GM12878 (cell line): Measurements from ENCODE around the gene SNRNP25. TPM values are rescaled to one million over a fixed set of nuclear protein-coding genes. Genes with fewer than 3 reads are reported as not detected.

Experiments used
- ATAC-seq: fragments of 200-7000 bp; cut with Tn5 transposase; 3 replicates; pipeline ENCODE4 v1.9.1; 2020; ENCODE audit warnings: mild to moderate bottlenecking, moderate library complexity
- BruUV-seq: library from RNA; stranded (reverse); fragments of 400-500 nt; replicated peaks from 2 replicates; lab custom pipeline; 2021; lab: Mats Ljungman, UMichigan
- CTCF ChIA-PET: fragments of 300-600 bp; sonication (Branson Sonifier 250); formaldehyde crosslinking; extraction: SDS; loops from one replicate; lab custom pipeline; 2021; ENCODE audit warnings: inconsistent platforms; lab: Yijun Ruan, JAX
- POLR2A ChIA-PET: fragments of 350-600 bp; formaldehyde crosslinking; extraction: SDS; loops from one replicate; lab custom pipeline; 2021; ENCODE audit warnings: inconsistent platforms; lab: Charles Lee
- RAD21 ChIA-PET: fragments of 300-600 bp; sonication (Branson Sonifier 250); formaldehyde crosslinking; loops from one replicate; lab custom pipeline; 2023; ENCODE audit warnings: antibody characterized with exemption; ENCODE audit not compliant: unreplicated experiment; lab: Charles Lee
- SMC1A ChIA-PET: fragments of 300-600 bp; sonication (Branson Sonifier 250); formaldehyde crosslinking; loops from one replicate; lab custom pipeline; 2023; ENCODE audit not compliant: unreplicated experiment, uncharacterized antibody; lab: Charles Lee
- DNase-seq: peaks from one replicate; pipeline ENCODE4 v3.0.0-alpha.2; 2011; ENCODE audit warnings: low read depth, low spot score
- FAIRE-seq: peaks from 3 replicates; lab custom pipeline; 2011; peaks lifted over from hg19 to GRCh38; lab: Jason Lieb, UNC
- H2AFZ ChIP-seq: 2 replicates; pipeline ENCODE4 v1.6.0; 2011; ENCODE audit warnings: low read depth, low read length, control low read depth; ENCODE audit not compliant: control insufficient read depth
- H3K27ac ChIP-seq: 2 replicates; pipeline ENCODE4 v1.5.1; 2011; ENCODE audit warnings: control low read depth; ENCODE audit not compliant: control insufficient read depth, insufficient read depth
- H3K27me3 ChIP-seq, 2 experiments: replicated peaks in 1 of 2; 2 replicates each; pipeline versions ENCODE4 v1.6.0 to v1.6.1; 2011; ENCODE audit warnings: low read length in 1 of 2; ENCODE audit not compliant: control insufficient read depth in 2 of 2, insufficient read depth in 2 of 2
- H3K36me3 ChIP-seq, 2 experiments: 2 replicates each; pipeline ENCODE4 v1.5.1; 2011; ENCODE audit warnings: low read length in 1 of 2; ENCODE audit not compliant: control insufficient read depth in 2 of 2, insufficient read depth in 2 of 2
- H3K4me1 ChIP-seq: 2 replicates; pipeline ENCODE4 v1.6.1; 2011; ENCODE audit warnings: mild to moderate bottlenecking, low read length, moderate library complexity, mixed read lengths; ENCODE audit not compliant: control insufficient read depth, insufficient read depth
- H3K4me2 ChIP-seq: 2 replicates; pipeline ENCODE4 v1.6.0; 2011; ENCODE audit warnings: control low read depth; ENCODE audit not compliant: control insufficient read depth, insufficient read depth
- H3K4me3 ChIP-seq: fragments of 200-600 bp; sonication (generic); 2 replicates; pipeline ENCODE4 v1.5.1; 2016
- H3K79me2 ChIP-seq: 2 replicates; pipeline ENCODE4 v1.6.0; 2011; ENCODE audit warnings: low read length; ENCODE audit not compliant: control insufficient read depth, insufficient read depth
- H3K9ac ChIP-seq: 2 replicates; pipeline ENCODE4 v1.8.0; 2011; ENCODE audit warnings: low read length, control low read depth, mixed read lengths; ENCODE audit not compliant: control insufficient read depth, insufficient read depth
- H3K9me3 ChIP-seq: replicated peaks from 3 replicates; pipeline ENCODE4 v1.5.1; 2011; ENCODE audit warnings: mild to moderate bottlenecking, low read length; ENCODE audit not compliant: control insufficient read depth, insufficient read depth
- H4K20me1 ChIP-seq: 2 replicates; pipeline ENCODE4 v1.6.0; 2011; ENCODE audit not compliant: control insufficient read depth, insufficient read depth
- CTCF ChIP-seq, 3 experiments: IDR thresholded peaks in 2 of 3; conservative IDR thresholded peaks in 1 of 3; 2 replicates each; pipeline ENCODE4 v1.5.1; 2011; ENCODE audit warnings: low read depth in 3 of 3, low read length in 3 of 3, mild to moderate bottlenecking in 3 of 3, control low read depth in 2 of 3, moderate library complexity in 2 of 3, inconsistent platforms in 1 of 3, mixed read lengths in 1 of 3; ENCODE audit not compliant: control insufficient read depth in 2 of 3, insufficient read depth in 1 of 3; ENCODE audit errors: extremely low read depth in 1 of 3
- E2F8 ChIP-seq: fragments of 450-650 bp; IDR thresholded peaks from 2 replicates; pipeline ENCODE4 v1.6.1; 2018; ENCODE audit warnings: mild to moderate bottlenecking, low read depth, moderate library complexity; ENCODE audit not compliant: partially characterized antibody
- RAD21 ChIP-seq: IDR thresholded peaks from 2 replicates; pipeline ENCODE4 v1.6.1; 2011; ENCODE audit warnings: mild to moderate bottlenecking, low read depth, low read length, moderate library complexity; ENCODE audit not compliant: insufficient read depth
- SMARCA5 ChIP-seq: fragments of 450-650 bp; IDR thresholded peaks from 2 replicates; pipeline ENCODE4 v1.6.1; 2017; ENCODE audit warnings: mild to moderate bottlenecking
- SMC3 ChIP-seq: IDR thresholded peaks from 2 replicates; pipeline ENCODE4 v1.6.1; 2011; ENCODE audit warnings: low read length, improper control_type of control experiment, borderline replicate concordance
- WGBS: methylation state at CpG from one replicate; pipeline ENCODE4 v1.1.6; 2016; ENCODE audit warnings: low lambda C conversion rate; ENCODE audit not compliant: insufficient replicate concordance, insufficient coverage; ENCODE audit errors: missing lambda C conversion rate; 5-methylcytosine and 5-hydroxymethylcytosine counted together
- in situ Hi-C: fragments of 300-500 bp; cut with MboI; formaldehyde crosslinking; loops from 9 replicates; pipeline ENCODE4 v1.14.3; 2018; ENCODE audit warnings: mixed read lengths
- intact Hi-C: fragments of 100-400 bp; cut with micrococcal nuclease; formaldehyde crosslinking; loops from one replicate; pipeline ENCODE4 v1.14.2; 2022; ENCODE audit not compliant: unreplicated experiment
- microRNA-seq: library from miRNA; unstranded; fragments of <30 nt; microRNA quantifications from one replicate; pipeline ENCODE4, GENCODE V29; 2018
- polyA plus RNA-seq, 11 experiments: library from polyadenylated mRNA; depleted of rRNA in 4 of 11; unstranded in 6 of 11; stranded (reverse) in 5 of 11; fragments of >200 nt; fragmentation: Nextera tagmentation in 4 of 11; fragmentation: Illumina TruSeq in 1 of 11; extraction: Ambion mirVana in 4 of 11; extraction: Trizol in 1 of 11; gene quantifications; 1 replicate in 1 of 11; 2 replicates in 10 of 11; pipeline versions ENCODE4 v1.2.1 to v1.2.3, GENCODE V29; 2011 to 2016; ENCODE audit warnings: inconsistent platforms in 2 of 11, missing spikeins in 2 of 11, low read depth in 1 of 11
- small RNA-seq: library from RNA; depleted of rRNA; stranded (forward); fragments of <200 nt; gene quantifications from one replicate; pipeline ENCODE3, GENCODE V24; 2014
- total RNA-seq, 4 experiments: library from RNA; depleted of rRNA in 3 of 4; stranded (reverse); fragments of >200 nt in 3 of 4; fragmentation: Illumina TruSeq in 1 of 4; extraction: Trizol in 1 of 4; gene quantifications; 2 replicates each; pipeline versions ENCODE4 v1.2.1 to v1.2.3, GENCODE V29; 2013 to 2021

Gene SNRNP25
- total and polyA plus RNA-seq, 10 of the 15 experiments (the other 5 are each of a cell fraction or from before 2014, with no cell fraction given) = 40.9 to 138 (median 67.2) TPM

- Histone ChIP-seq H3K9me3 (no peaks in the 10 kb centered on the region), H3K27ac (no peak overlapping the region), H3K36me3 (peaks cover 5 to 9% of the 10 kb centered on the region in 2 experiments; a peak in 3 of 4 replicates), H3K4me2 (no peak overlapping the region), H4K20me1 (no peaks in the 10 kb centered on the region; the same call in 1 of the 2 replicates), H3K9ac (no peak overlapping the region), H3K79me2 (no peaks in the 10 kb centered on the region), H3K4me1 (no peaks in the 10 kb centered on the region), H3K4me3 (no peak overlapping the region), H3K27me3 (no peaks in the 10 kb centered on the region), H2AFZ (no peak overlapping the region)
- 39% methylated on average over 6 of the region's 6 CpGs for WGBS
- ChIA-PET POLR2A (interaction anchor here (0.6 to 1.0 kb wide), 2 partner anchors 41 to 131 kb away, joined by 3 read pairs; no protein-coding TSS in a partner anchor), RAD21 (interaction anchor here (0.7 to 2.3 kb wide), 10 partner anchors 9 to 264 kb away, joined by 3 to 19 read pairs (median 6); partner anchors contain the start of gene MRPL28), CTCF (interaction anchor here (0.5 to 5.2 kb wide), 44 partner anchors 11 to 391 kb away, joined by 3 to 52 read pairs (median 4); partner anchors contain the start of genes AXIN1, DECR2, HBQ1 and MRPL28), SMC1A (interaction anchor here (0.7 to 2.5 kb wide), 7 partner anchors 10 to 255 kb away, joined by 3 to 14 read pairs (median 5); no protein-coding TSS in a partner anchor)
- 0 out of 2 replicates have a peak, but pooled peaks have one; percentile 25 for TF ChIP-seq SMARCA5
- TF ChIP-seq SMC3 = peak; percentile 77
- TF ChIP-seq RAD21 = peak; percentile 81
- peak; percentile 69 to 84 (median 83) for TF ChIP-seq CTCF (IDR thresholded peaks at IDR 0.05 in 2 of 3, conservative IDR thresholded peaks at IDR 0.05 in 1 of 3; ENCODE audit: control insufficient read depth in 2 of 3, extremely low read depth in 1 of 3, insufficient read depth in 1 of 3, low read depth in 3 of 3, low read length in 3 of 3)
- no peak for TF ChIP-seq E2F8
- no TSS peak for BruUV-seq
- peak; percentile 99 for FAIRE-seq
- intact Hi-C loops (loop anchor here (2.0 kb wide), 2 partner anchors 74 to 256 kb away; partner anchors contain the start of gene HBQ1), in situ Hi-C loops (loop anchor here (5.0 kb wide), 2 partner anchors 76 to 261 kb away; partner anchors contain the start of gene HBQ1)
- no peak for DNase-seq
- ATAC-seq = peak; percentile 94
Measured at GRCh38 chr16:106623-107324, 53.1 kb downstream of the SNRNP25 start.

Small RNA genes lying within 50 kb of the gene (microRNA-seq; reads per million reads assigned to microRNA genes)
- gene MIR6859-4 = not detected

Small RNA genes lying within 50 kb of the gene (small RNA-seq; reads per million reads assigned to genes)
- gene MIR6859-4 (not detected), gene Z69720.2 (not detected)

Other genes with a start within 250 kb of the SNRNP25 start
Only the 7 nearest of the 14 such genes appear.
- 25.0 and 25.6 TPM in 2 replicates for gene POLR3K, start 220 bp upstream of the SNRNP25 start, total RNA-seq (2014; rRNA removed)
- gene POLR3K, start 220 bp upstream of the SNRNP25 start, total RNA-seq (2014; rRNA removed; fragmentation: Illumina TruSeq; extraction: Trizol) = 23.8 and 25.3 TPM in 2 replicates
- 56.0 and 58.3 TPM in 2 replicates for gene POLR3K, start 220 bp upstream of the SNRNP25 start, total RNA-seq (2021)
- 54.9 and 65.8 TPM in 2 replicates for gene POLR3K, start 220 bp upstream of the SNRNP25 start, polyA plus RNA-seq (2011; rRNA removed)
- 23.1 and 39.1 TPM in 2 replicates for gene POLR3K, start 220 bp upstream of the SNRNP25 start, polyA plus RNA-seq (2014; fragmentation: Illumina TruSeq; extraction: Trizol)
- gene POLR3K, start 220 bp upstream of the SNRNP25 start, polyA plus RNA-seq (2014; fragmentation: Nextera tagmentation; extraction: Ambion mirVana) = 100 to 1,000 TPM; 195 to 222 TPM
- 60.0 and 62.2 TPM in 2 replicates for gene POLR3K, start 220 bp upstream of the SNRNP25 start, polyA plus RNA-seq (2014; rRNA removed)
- 100 to 1,000 TPM; 106 to 115 TPM for gene POLR3K, start 220 bp upstream of the SNRNP25 start, polyA plus RNA-seq (2016; fragmentation: Nextera tagmentation; extraction: Ambion mirVana)
- gene RHBDF1, start 18.8 kb downstream of the SNRNP25 start, total RNA-seq (2014; rRNA removed) = 0.54 and 0.85 TPM in 2 replicates
- 0.14 and 0.36 TPM in 2 replicates for gene RHBDF1, start 18.8 kb downstream of the SNRNP25 start, total RNA-seq (2014; rRNA removed; fragmentation: Illumina TruSeq; extraction: Trizol)
- gene RHBDF1, start 18.8 kb downstream of the SNRNP25 start, total RNA-seq (2021) = 0.72 and 0.93 TPM in 2 replicates
- 0.04 TPM in 1 of 2 replicates, not detected in the other for gene RHBDF1, start 18.8 kb downstream of the SNRNP25 start, polyA plus RNA-seq (2011; rRNA removed)
- gene RHBDF1, start 18.8 kb downstream of the SNRNP25 start, polyA plus RNA-seq (2014; fragmentation: Illumina TruSeq; extraction: Trizol) = 0.40 TPM in 1 of 2 replicates, not detected in the other
- under 1 TPM in 1 of 2 experiments, not detected in 1; 0.09 TPM for gene RHBDF1, start 18.8 kb downstream of the SNRNP25 start, polyA plus RNA-seq (2014; fragmentation: Nextera tagmentation; extraction: Ambion mirVana)
- gene RHBDF1, start 18.8 kb downstream of the SNRNP25 start, polyA plus RNA-seq (2014; rRNA removed) = 0.19 and 0.42 TPM in 2 replicates
- not detected for gene RHBDF1, start 18.8 kb downstream of the SNRNP25 start, polyA plus RNA-seq (2016; fragmentation: Nextera tagmentation; extraction: Ambion mirVana)
- gene MPG, start 24.4 kb downstream of the SNRNP25 start, total RNA-seq (2014; rRNA removed) = 147 and 193 TPM in 2 replicates
- 25.7 and 37.3 TPM in 2 replicates for gene MPG, start 24.4 kb downstream of the SNRNP25 start, total RNA-seq (2014; rRNA removed; fragmentation: Illumina TruSeq; extraction: Trizol)
- gene MPG, start 24.4 kb downstream of the SNRNP25 start, total RNA-seq (2021) = 70.8 and 74.1 TPM in 2 replicates
- 13.5 and 35.9 TPM in 2 replicates for gene MPG, start 24.4 kb downstream of the SNRNP25 start, polyA plus RNA-seq (2011; rRNA removed)
- 1.2 and 14.8 TPM in 2 replicates for gene MPG, start 24.4 kb downstream of the SNRNP25 start, polyA plus RNA-seq (2014; fragmentation: Illumina TruSeq; extraction: Trizol)
- gene MPG, start 24.4 kb downstream of the SNRNP25 start, polyA plus RNA-seq (2014; fragmentation: Nextera tagmentation; extraction: Ambion mirVana) = 1 to 10 TPM in 1 of 2 experiments, under 1 TPM in 1; 0.32 to 4.8 TPM
- gene MPG, start 24.4 kb downstream of the SNRNP25 start, polyA plus RNA-seq (2014; rRNA removed) = 162 and 200 TPM in 2 replicates
- gene MPG, start 24.4 kb downstream of the SNRNP25 start, polyA plus RNA-seq (2016; fragmentation: Nextera tagmentation; extraction: Ambion mirVana) = 10 to 100 TPM; 75.5 to 80.8 TPM
- 8.4 and 9.5 TPM in 2 replicates for gene NPRL3, start 84.8 kb downstream of the SNRNP25 start, total RNA-seq (2014; rRNA removed)
- gene NPRL3, start 84.8 kb downstream of the SNRNP25 start, total RNA-seq (2014; rRNA removed; fragmentation: Illumina TruSeq; extraction: Trizol) = 5.3 and 5.5 TPM in 2 replicates
- gene NPRL3, start 84.8 kb downstream of the SNRNP25 start, total RNA-seq (2021) = 37.3 and 42.8 TPM in 2 replicates
- gene NPRL3, start 84.8 kb downstream of the SNRNP25 start, polyA plus RNA-seq (2011; rRNA removed) = 2.3 and 5.2 TPM in 2 replicates
- 7.4 and 19.5 TPM in 2 replicates for gene NPRL3, start 84.8 kb downstream of the SNRNP25 start, polyA plus RNA-seq (2014; fragmentation: Illumina TruSeq; extraction: Trizol)
- 1 to 10 TPM in 1 of 2 experiments, under 1 TPM in 1; 0.93 to 1.7 TPM for gene NPRL3, start 84.8 kb downstream of the SNRNP25 start, polyA plus RNA-seq (2014; fragmentation: Nextera tagmentation; extraction: Ambion mirVana)
- gene NPRL3, start 84.8 kb downstream of the SNRNP25 start, polyA plus RNA-seq (2014; rRNA removed) = 18.3 and 26.3 TPM in 2 replicates
- gene NPRL3, start 84.8 kb downstream of the SNRNP25 start, polyA plus RNA-seq (2016; fragmentation: Nextera tagmentation; extraction: Ambion mirVana) = 10 to 100 TPM; 21.7 to 22.6 TPM
- gene HBZ, start 98.8 kb downstream of the SNRNP25 start, total RNA-seq (2014; rRNA removed) = not detected in 2 replicates
- not detected in 2 replicates for gene HBZ, start 98.8 kb downstream of the SNRNP25 start, total RNA-seq (2014; rRNA removed; fragmentation: Illumina TruSeq; extraction: Trizol)
- gene HBZ, start 98.8 kb downstream of the SNRNP25 start, total RNA-seq (2021) = 0.49 TPM in 1 of 2 replicates, not detected in the other
- gene HBZ, start 98.8 kb downstream of the SNRNP25 start, polyA plus RNA-seq (2011; rRNA removed) = not detected in 2 replicates
- not detected in 2 replicates for gene HBZ, start 98.8 kb downstream of the SNRNP25 start, polyA plus RNA-seq (2014; fragmentation: Illumina TruSeq; extraction: Trizol)
- not detected for gene HBZ, start 98.8 kb downstream of the SNRNP25 start, polyA plus RNA-seq (2014; fragmentation: Nextera tagmentation; extraction: Ambion mirVana)
- not detected in 2 replicates for gene HBZ, start 98.8 kb downstream of the SNRNP25 start, polyA plus RNA-seq (2014; rRNA removed)
- not detected for gene HBZ, start 98.8 kb downstream of the SNRNP25 start, polyA plus RNA-seq (2016; fragmentation: Nextera tagmentation; extraction: Ambion mirVana)
- gene HBM, start 112.2 kb downstream of the SNRNP25 start, total RNA-seq (2014; rRNA removed) = not detected in 2 replicates
- not detected in 2 replicates for gene HBM, start 112.2 kb downstream of the SNRNP25 start, total RNA-seq (2014; rRNA removed; fragmentation: Illumina TruSeq; extraction: Trizol)
- not detected in 2 replicates for gene HBM, start 112.2 kb downstream of the SNRNP25 start, total RNA-seq (2021)
- not detected in 2 replicates for gene HBM, start 112.2 kb downstream of the SNRNP25 start, polyA plus RNA-seq (2011; rRNA removed)
- gene HBM, start 112.2 kb downstream of the SNRNP25 start, polyA plus RNA-seq (2014; fragmentation: Illumina TruSeq; extraction: Trizol) = not detected in 2 replicates
- not detected for gene HBM, start 112.2 kb downstream of the SNRNP25 start, polyA plus RNA-seq (2014; fragmentation: Nextera tagmentation; extraction: Ambion mirVana)
- gene HBM, start 112.2 kb downstream of the SNRNP25 start, polyA plus RNA-seq (2014; rRNA removed) = 0.23 TPM in 1 of 2 replicates, not detected in the other
- not detected for gene HBM, start 112.2 kb downstream of the SNRNP25 start, polyA plus RNA-seq (2016; fragmentation: Nextera tagmentation; extraction: Ambion mirVana)
- not detected in 2 replicates for gene HBA2, start 119.0 kb downstream of the SNRNP25 start, total RNA-seq (2014; rRNA removed)
- not detected in 2 replicates for gene HBA2, start 119.0 kb downstream of the SNRNP25 start, total RNA-seq (2014; rRNA removed; fragmentation: Illumina TruSeq; extraction: Trizol)
- 0.48 and 0.92 TPM in 2 replicates for gene HBA2, start 119.0 kb downstream of the SNRNP25 start, total RNA-seq (2021)
- gene HBA2, start 119.0 kb downstream of the SNRNP25 start, polyA plus RNA-seq (2011; rRNA removed) = 0.30 TPM in 1 of 2 replicates, not detected in the other
- gene HBA2, start 119.0 kb downstream of the SNRNP25 start, polyA plus RNA-seq (2014; fragmentation: Illumina TruSeq; extraction: Trizol) = not detected in 2 replicates
- not detected for gene HBA2, start 119.0 kb downstream of the SNRNP25 start, polyA plus RNA-seq (2014; fragmentation: Nextera tagmentation; extraction: Ambion mirVana)
- gene HBA2, start 119.0 kb downstream of the SNRNP25 start, polyA plus RNA-seq (2014; rRNA removed) = 0.25 TPM in 1 of 2 replicates, not detected in the other
- under 1 TPM in 1 of 2 experiments, not detected in 1; 0.96 TPM for gene HBA2, start 119.0 kb downstream of the SNRNP25 start, polyA plus RNA-seq (2016; fragmentation: Nextera tagmentation; extraction: Ambion mirVana)